RWPE1 (cell line): Measurements from ENCODE around the gene ACTC1.
A peak's percentile ranks its signal among the peaks of the same experiment; 100 is the strongest.

Source experiments
- CTCF ChIA-PET: fragments of 350-600 bp; sonication (Branson Sonifier 250); formaldehyde crosslinking; extraction: SDS; loops from one replicate; lab custom pipeline; 2021; lab: Yijun Ruan, JAX
- POLR2A ChIA-PET: fragments of 400-600 bp; formaldehyde crosslinking; extraction: SDS; loops from one replicate; lab custom pipeline; 2020; ENCODE audit warnings: antibody characterized with exemption; ENCODE audit not compliant: low non-redundant PET; lab: Yijun Ruan, JAX
- DNase-seq: peaks from one replicate; pipeline ENCODE4 v3.0.0; 2012; ENCODE audit warnings: low spot score
- H3K27ac ChIP-seq: fragments of 450-650 bp; 2 replicates; pipeline ENCODE4 v1.5.1; 2017
- CTCF ChIP-seq: fragments of 450-650 bp; conservative IDR thresholded peaks from 2 replicates; pipeline ENCODE4 v1.5.1; 2017; ENCODE audit warnings: low read depth, mild to moderate bottlenecking

The ACTC1 gene

GRCh38 chr15:34783991-34784390, 11.4 kb downstream of the ACTC1 start:
- DNase-seq: no peak
- H3K27ac ChIP-seq: no peak overlapping the region
- POLR2A ChIA-PET: no interaction called here
- CTCF ChIA-PET: interaction anchor here (0.6 kb wide), 1 partner anchor 475 kb away, joined by 3 read pairs; no protein-coding TSS in a partner anchor
- TF ChIP-seq CTCF: no peak

- ChIA-PET POLR2A (no interaction called here), CTCF (interaction anchor here (0.6 kb wide), 1 partner anchor 474 kb away, joined by 3 read pairs; no protein-coding TSS in a partner anchor)
- no peak overlapping the region for H3K27ac ChIP-seq
- DNase-seq: no peak
- no peak for TF ChIP-seq CTCF
Measured at GRCh38 chr15:34783431-34783830, 11.9 kb downstream of the ACTC1 start.

GRCh38 chr15:34782901-34783300, 12.4 kb downstream of the ACTC1 start:
- ChIA-PET CTCF (no interaction called here), POLR2A (no interaction called here)
- peak; percentile 36 for DNase-seq
- no peak overlapping the region for H3K27ac ChIP-seq
- TF ChIP-seq CTCF: no peak

- TF ChIP-seq CTCF: no peak
- no peak overlapping the region for H3K27ac ChIP-seq
- ChIA-PET POLR2A (no interaction called here), CTCF (no interaction called here)
- DNase-seq: no peak
Measured at GRCh38 chr15:34780725-34781124, 14.6 kb downstream of the ACTC1 start.

- no peak for TF ChIP-seq CTCF
- H3K27ac ChIP-seq: no peak overlapping the region
- CTCF ChIA-PET: no interaction called here
- POLR2A ChIA-PET: no interaction called here
- no peak for DNase-seq
Measured at GRCh38 chr15:34776606-34777105, 18.7 kb downstream of the ACTC1 start.

- ChIA-PET POLR2A (no interaction called here), CTCF (interaction anchor here (0.6 kb wide), 1 partner anchor 142 kb away, joined by 3 read pairs; no protein-coding TSS in a partner anchor)
- no peak for TF ChIP-seq CTCF
- DNase-seq: no peak
- no peak overlapping the region for H3K27ac ChIP-seq
Measured at GRCh38 chr15:34773917-34774316, 21.4 kb downstream of the ACTC1 start.
